Measurements from ENCODE around the gene SPINK4.

Gene SPINK4

DNA sequence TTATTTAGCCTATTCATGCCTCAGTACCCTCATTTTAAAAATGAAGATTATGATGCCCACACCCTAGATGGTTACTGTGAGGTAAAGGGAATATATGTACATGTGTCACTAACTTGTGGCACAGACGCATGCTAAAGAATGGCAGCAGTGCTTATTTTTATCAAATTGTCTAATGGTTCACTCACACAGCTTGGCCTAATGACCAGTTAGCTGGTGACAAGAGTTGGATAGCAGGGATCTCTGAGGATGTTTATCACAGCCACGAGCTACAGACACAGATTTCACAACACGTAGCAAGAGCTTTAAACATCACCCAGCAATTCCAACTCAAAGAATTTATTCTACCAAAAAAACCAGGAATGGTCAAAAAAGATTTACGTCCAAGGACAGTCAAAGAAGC, 17.3 kb downstream of the SPINK4 start:
- no peak for DNase-seq (ENCODE audit: low read depth in 2 of 2)

GRCh38 chr9:33260372-33260771, 20.4 kb downstream of the SPINK4 start:
- DNase-seq (ENCODE audit: low read depth in 2 of 2), result no peak

GRCh38 chr9:33263131-33264002, 23.4 kb downstream of the SPINK4 start:
- no peak for DNase-seq (ENCODE audit: low read depth in 2 of 2)

- DNase-seq (ENCODE audit: low read depth in 2 of 2), result no peak
Observed at GRCh38 chr9:33264003-33264472, 24.1 kb downstream of the SPINK4 start.

DNA sequence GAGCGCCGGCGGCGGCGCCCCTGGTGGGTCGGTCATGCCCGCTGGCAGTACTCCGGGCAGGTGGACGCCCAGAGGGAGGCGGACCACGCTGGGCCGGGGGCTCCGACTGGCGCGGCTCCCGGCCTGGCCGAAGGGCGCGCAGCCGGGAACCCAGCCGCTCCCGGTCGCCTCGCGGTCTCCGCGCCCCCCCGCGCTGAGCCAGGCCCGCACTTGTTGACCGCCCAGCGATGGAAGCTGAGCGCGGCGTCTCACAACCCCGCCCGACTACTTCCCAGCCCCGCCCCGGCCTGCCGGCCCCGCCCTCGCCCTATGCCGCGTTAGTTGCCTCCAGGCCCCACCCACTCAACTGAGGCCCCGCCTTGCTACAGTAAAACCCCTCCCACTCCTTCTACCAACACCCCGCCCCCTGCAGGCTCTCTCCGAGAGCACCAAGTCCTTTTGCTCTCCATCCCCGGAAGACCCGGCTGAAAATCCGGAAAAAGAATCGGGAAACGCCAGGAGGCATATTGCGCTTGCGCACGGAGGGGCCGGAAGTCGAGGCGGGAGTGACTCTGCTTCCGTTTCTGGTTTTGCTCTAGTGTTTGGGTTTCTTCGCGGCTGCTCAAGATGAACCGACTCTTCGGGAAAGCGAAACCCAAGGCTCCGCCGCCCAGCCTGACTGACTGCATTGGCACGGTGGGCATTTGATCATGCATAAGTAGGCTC, 24.7 kb downstream of the SPINK4 start, which contains the start of the genes BAG1 and CHMP5:
TSS of gene BAG1 (minus strand) at position 236 of the 705 bp plus-strand sequence.
TSS of gene CHMP5 (plus strand) at position 577 of the 705 bp plus-strand sequence. CDS start at position 607, 30 bp downstream.
- DNase-seq (ENCODE audit: low read depth in 2 of 2), result peak; percentile 98 to 99

- DNase-seq (ENCODE audit: low read depth in 2 of 2), result no peak
Observed at GRCh38 chr9:33265211-33265865, 25.4 kb downstream of the SPINK4 start.

DNA sequence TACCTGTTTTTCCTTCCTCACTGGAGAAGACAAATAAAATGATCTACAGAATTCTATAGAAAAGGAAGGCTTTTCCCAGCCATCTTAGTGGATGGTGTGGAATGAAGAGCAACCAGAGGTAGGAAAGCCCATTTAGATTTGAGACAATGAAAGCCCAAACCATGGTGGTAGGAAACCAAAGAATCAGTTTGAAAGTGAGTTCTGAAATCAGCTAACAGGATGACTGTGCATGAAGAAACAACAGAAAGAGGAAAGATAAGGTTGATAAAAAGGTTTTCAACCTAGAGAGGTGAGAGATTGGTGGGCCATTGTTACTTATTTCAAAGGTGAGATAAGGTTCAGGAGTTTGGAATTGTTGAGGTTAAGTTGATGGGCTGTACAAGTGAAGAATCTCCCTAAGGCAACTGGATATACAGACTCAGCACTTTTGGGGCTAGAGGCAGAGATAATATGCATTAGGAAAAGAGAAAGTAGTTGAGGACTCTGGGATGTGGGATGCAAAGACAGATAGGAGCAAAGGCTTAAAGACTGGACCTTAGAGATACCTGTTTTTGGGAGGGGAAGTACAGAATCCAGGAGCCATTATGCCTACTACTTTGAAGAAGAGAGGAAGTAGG, 27.3 kb downstream of the SPINK4 start:
- no peak for DNase-seq (ENCODE audit: low read depth in 2 of 2)

GRCh38 chr9:33270146-33270545, 30.2 kb downstream of the SPINK4 start:
- no peak for DNase-seq (ENCODE audit: low read depth in 2 of 2)

DNA sequence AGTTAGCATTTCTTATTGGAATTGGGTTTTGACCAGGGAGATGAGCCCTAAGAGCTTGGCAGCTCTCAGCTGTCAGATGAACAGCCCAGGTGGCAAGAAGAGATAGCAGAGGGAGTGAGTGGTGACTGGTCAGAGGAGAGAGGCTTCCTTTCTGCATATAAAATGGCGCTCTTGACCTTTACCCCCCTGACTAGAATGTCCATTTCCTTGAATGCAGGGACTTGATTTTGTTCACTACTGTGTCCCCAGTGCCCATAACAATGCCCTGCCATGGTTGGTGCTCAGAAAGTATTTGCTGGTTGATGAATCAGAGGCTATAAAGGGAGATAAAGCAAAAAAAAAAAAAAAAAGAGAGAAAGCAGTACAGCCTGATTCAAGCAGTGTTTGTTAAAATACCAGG, 32.1 kb downstream of the SPINK4 start:
- no peak for DNase-seq (ENCODE audit: low read depth in 2 of 2)

DNA sequence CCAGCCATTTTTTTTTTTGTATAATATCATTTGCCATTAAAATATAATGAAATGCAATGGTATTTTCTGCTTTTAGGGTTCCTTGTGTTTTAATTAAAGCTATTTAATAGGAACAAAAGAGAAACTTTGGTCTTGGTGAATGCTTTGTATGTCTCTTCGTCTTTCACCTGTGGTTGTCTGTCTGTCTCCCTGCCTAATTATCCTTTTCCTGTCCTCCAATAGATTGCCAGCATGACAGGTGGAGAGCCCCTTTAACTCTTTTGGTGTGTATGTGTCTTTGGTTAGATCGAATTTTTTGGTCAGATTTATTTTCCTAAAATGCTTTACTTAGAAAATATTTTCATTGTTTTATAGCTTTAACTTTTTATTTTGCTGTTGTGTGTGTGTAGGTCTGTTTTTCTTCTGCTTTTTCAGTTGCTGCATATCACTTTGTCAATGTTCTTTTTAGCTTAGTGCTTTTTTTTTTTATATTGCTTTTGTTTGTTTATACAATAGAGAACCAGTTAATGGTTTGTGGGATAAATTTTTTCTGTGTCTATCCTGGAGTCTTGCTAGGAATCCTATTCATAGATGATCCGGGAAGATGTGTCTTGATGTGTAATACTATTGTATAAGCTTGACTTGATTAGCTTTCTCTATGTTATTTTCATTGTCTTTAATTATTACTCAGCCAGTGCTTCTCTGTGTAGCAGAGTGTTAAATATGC, 33.5 kb downstream of the SPINK4 start:
- no peak for DNase-seq (ENCODE audit: low read depth in 2 of 2)

DNA sequence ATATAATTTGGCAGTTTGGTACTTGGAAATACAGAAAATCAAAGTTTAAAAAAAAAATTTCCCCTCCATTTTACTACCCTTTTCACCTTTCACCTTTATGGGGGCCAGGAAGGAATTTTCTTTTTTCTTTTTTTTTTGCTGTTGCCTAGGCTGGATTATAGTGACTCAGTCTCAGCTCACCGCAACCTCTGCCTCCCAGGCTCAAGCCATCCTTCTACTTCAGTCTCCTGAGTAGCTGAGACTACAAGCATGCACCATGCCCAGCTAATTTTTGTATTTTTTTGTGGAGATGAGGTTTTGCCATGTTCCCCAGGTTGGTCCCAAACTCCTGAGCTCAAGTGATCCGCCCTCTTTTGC, 34.0 kb downstream of the SPINK4 start:
- no peak for DNase-seq (ENCODE audit: low read depth in 2 of 2)

DNA sequence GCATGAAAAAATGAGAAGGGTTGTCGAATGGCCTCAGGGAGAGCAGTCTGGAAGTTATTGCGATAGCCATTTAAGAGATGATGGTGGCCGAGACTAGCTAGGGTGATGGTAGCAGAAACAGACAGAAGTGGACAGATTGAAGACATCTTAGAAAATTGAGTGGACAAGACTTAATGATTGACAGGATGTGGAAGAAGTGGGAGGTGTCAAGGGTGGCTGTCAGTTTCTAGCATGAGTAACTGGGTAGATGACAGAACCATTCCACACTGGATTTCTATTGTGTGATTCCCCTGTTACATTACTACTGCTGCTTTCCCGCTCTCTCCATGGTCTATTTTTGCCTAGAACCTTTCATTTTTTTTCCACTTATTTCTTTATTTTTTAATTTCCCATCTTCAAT, 37.5 kb downstream of the SPINK4 start:
- DNase-seq (ENCODE audit: low read depth in 2 of 2), result no peak

DNA sequence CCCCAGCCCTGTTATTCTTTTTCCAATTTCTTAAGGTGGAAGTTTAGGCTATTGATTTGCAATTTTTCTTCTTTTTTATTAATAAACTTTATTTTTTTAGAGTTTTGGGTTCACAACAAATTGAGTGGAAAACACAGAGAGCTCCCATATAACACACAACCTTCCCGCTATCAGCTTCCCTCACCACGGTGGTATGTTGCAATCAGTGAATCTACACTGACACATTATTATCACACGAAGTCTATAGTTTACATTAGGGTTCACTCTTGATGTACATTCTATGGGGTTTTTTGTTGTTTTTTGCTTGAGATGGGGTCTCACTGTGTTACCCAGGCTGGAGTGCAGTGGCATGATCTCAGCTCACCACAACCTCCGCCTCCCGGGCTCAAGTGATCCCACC, 45.5 kb downstream of the SPINK4 start:
- DNase-seq (ENCODE audit: low read depth in 2 of 2), result no peak

DNA sequence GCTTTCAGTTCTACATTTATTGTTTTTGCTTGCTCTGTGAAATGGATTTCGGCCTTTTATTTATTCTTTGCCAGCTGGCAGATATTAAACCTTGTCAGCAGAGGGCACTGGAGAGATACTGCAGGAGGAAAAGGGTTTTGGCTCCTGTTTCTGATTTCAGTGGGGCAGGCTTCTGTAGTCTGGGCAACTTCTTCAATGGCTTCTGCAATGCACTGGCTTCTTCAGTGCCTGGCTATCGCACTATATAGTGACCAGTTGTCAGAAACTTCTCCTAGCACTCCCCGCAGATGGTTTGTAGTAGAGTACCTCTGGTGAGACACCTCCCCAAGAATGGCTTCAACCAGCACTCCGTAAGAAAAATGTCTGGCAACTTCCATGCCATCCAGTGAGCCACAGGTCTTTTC, 47.1 kb downstream of the SPINK4 start:
- peak; percentile 33 to 45 for DNase-seq (ENCODE audit: low read depth in 2 of 2)

DNA sequence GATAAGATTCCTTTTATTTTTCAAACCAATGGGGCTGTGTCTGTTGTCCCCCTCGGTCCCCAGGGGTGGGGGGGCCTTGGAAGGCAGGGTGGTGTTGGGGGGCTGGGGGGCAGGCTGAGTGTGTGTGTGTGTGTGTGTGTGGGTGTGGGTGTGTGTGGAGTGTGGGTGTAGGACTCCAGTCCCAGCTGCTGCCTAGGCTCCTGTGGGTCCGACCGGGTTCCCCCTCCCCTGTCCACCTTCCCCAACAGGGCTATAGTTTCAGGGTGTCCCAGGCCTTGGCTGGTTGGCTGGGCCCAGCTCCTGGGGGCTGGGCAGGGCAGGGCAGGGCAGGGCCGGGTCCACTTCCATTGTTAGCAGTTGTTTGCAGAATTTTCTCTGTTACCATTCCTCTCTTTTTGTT, 48.3 kb downstream of the SPINK4 start:
- DNase-seq (ENCODE audit: low read depth in 2 of 2), result no peak

DNA sequence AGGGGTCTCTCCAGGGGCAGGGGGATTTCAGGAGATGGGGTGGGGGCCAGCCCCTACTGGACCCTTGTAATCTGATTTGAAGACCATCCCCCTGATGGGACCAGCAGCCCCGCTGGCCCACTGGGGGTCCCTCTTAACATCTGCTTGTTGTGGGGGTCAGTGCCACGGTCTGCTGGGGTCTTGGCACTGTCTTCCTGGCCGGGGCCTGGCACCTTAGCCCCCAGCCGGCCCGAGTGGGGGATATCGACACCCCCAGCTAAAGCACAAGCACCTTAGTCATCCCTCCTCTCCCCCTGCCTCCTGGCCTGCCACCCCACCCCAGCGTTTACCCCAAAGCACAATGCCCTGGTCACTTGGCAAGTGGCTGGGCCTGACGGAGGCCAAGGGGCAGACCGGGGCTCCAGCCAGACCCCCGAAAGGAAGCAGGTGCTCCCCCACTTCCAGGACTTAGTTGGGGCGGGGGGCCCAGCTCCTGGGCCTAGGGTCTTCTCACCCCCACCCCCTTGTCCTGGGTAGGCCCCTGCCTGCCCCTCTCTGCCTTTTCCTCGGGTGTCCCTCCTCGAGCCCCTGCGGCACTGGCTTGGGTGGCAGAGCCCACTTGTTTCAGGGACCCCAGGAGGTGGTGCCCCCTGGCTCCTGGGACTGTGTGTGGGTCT, 49.0 kb downstream of the SPINK4 start:
- DNase-seq (ENCODE audit: low read depth in 2 of 2), result no peak

DNA sequence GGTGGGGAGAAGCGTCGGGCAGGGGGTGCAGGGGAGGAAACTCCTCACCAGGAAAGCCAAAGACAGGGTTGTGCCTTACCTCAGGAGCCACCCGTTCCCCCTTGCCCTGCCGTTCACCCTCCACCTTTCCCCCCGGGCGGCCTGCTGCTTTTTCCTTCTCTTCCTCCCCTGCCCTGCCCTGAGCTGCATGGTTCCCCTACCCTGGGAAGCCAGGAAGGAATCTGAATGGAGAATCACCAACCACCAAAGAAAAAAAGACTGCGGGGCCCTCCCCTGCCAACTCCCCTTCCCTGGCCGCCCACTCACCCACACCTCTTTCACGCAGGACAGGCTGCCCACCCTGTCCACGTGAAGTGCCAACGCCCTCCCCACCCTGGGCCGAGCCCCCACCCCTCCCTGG, 49.5 kb downstream of the SPINK4 start:
- DNase-seq (ENCODE audit: low read depth in 2 of 2), result no peak

GRCh38 chr9:33289936-33290246, 49.9 kb downstream of the SPINK4 start:
- DNase-seq (ENCODE audit: low read depth in 2 of 2), result no peak

DNA sequence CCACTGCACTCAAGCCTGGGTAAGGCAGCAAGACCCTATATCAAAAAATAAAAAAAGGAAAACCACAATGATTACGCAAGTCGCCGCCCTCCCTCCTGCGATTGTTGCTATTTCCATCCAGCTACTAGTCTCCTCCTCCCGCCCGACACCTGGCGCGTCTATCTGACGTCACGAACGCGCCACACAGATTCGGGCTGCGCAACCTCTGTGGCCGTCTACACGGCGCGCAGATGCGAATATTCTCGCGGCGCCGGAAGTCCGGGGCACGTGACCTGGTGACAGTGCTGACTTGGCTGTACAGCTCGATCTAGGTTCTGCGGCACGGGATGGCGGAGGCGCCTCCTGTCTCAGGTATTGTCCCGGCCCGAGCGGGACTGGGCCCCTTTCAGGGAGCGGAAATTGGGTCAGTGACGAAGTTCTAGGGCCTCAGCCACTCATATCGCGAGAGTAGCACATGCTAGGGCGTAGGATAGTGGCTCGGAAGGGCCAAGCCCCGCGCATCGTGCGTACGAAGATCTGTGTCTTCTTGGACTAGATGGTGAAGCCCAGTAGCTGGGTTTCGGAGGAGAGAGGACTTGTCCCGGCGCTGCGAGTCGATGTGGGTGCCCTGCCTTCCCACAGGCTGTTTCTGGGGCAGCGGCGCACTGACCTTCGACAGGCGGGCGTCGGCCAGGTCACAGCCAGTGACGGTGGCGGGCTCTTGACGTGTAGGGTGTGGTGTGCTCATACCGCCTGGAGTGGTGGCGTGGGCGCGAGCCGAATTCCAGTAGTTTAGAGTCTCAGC, 50.5 kb downstream of the SPINK4 start, which contains the start of gene NFX1:
TSS of gene NFX1 (plus strand) at position 270 of the 784 bp plus-strand sequence. CDS start at position 327, 57 bp downstream.
- peak; percentile 98 to 99 for DNase-seq (ENCODE audit: low read depth in 2 of 2)

GRCh38 chr9:33291031-33291397, 51.0 kb downstream of the SPINK4 start:
- no peak for DNase-seq (ENCODE audit: low read depth in 2 of 2)

Data from fibroblast of skin of left quadriceps (primary cell).